ENCODE results near the gene DIS3L2. TPM values are rescaled to one million over a fixed set of nuclear protein-coding genes. Genes with fewer than 3 reads are reported as not detected.
"Not testable (repeated sequence)": the region's sequence is repeated elsewhere in the genome, so short reads cannot be mapped to it uniquely, and the experiment has no call there.

DIS3L2 gene
- polyA plus RNA-seq, 2 donors, result 16.6 to 23.3 TPM

DNA sequence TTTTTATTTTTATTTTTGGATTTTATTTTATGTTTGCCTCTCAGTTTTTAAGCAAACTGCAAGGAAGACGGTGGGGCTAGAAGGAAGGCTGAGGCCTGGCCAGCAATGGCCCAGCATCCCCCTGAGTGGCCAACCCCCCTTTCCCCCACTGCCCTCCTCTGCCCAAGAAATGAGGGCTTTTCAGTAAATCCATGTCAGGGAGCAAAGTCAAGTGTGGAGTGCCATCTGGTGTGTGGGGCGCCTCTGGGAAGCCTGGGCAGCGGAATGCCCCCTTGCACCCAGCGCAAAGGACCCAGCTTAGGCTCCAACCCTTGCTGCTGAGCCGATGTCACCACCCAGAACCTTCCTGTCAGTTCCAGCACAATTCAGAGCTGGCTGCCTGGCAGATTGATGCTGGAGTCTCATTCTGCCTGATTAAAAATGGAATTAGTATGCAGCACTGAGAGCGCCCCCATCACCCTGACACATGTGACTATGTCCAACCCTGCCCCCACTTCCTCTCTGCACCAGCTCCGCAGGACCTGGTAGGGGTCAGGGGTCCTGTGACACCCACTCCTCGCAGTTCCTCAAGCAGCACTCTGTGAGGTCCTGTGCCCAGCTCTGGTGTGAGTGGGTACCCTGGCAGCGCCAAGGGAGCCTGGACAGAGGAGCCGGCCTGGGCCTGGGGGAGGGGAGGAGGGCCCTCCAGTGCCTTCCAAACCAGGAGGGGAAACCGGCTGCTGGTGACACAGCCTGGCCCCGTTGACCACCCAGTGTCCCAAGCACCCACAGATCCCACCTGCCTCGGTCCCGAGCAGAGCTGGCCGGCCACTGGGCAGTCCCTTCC lies 407.8 kb downstream of the DIS3L2 start:
- Histone ChIP-seq H3K36me3 (ENCODE audit: control insufficient read depth in 2 of 2, insufficient read depth in 2 of 2, low read length in 1 of 2) (no peaks in the 10 kb centered on the region), H3K4me1 (ENCODE audit: control insufficient read depth in 2 of 2, insufficient read depth in 2 of 2, low read length in 1 of 2) (peaks cover 0 to 2% of the 10 kb centered on the region in 2 donors), H3K4me3 (ENCODE audit: low read depth in 1 of 2, low read length in 2 of 2) (no peak overlapping the region), H3K27me3 (ENCODE audit: control insufficient read depth in 1 of 2, insufficient read depth in 2 of 2, low read length in 2 of 2) (no peaks in the 10 kb centered on the region), H3K9me3 (ENCODE audit: control insufficient read depth in 2 of 2, insufficient read depth in 1 of 2, low read depth in 1 of 2, low read length in 1 of 2) (no peaks in the 10 kb centered on the region), H3K27ac (ENCODE audit: low read depth in 2 of 2, low read length in 1 of 2) (no peak overlapping the region)
- WGBS, 2 donors, result 80 to 81% methylated on average over 13 to 15 of the region's 15 CpGs

DNA sequence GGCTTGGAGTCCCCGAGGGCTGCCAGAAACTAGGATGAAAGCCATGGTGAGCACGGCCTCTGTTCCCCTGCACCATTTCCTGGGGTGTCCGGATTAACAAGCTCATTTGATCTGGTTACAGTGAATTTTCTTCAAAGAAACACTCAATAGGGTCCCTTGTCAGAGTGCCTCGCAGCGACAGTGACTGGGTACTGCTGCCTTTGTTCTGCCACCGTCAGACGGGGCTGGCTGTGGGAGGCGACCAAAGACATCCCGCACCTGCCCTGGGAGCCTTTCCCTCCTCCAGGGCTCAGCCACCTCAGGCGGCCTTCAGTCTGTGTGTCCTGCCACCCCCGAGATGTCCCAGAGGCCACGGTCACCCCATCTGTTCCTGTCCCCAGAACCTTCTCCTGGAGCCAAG lies 408.5 kb downstream of the DIS3L2 start:
- 24 to 31% methylated on average over 6 to 10 of the region's 12 CpGs for WGBS, 2 donors
- H3K9me3 ChIP-seq (ENCODE audit: control insufficient read depth in 2 of 2, insufficient read depth in 1 of 2, low read depth in 1 of 2, low read length in 1 of 2); H3K36me3 ChIP-seq (ENCODE audit: control insufficient read depth in 2 of 2, insufficient read depth in 2 of 2, low read length in 1 of 2); H3K4me1 ChIP-seq (ENCODE audit: control insufficient read depth in 2 of 2, insufficient read depth in 2 of 2, low read length in 1 of 2); H3K27me3 ChIP-seq (ENCODE audit: control insufficient read depth in 1 of 2, insufficient read depth in 2 of 2, low read length in 2 of 2); H3K27ac ChIP-seq (ENCODE audit: low read depth in 2 of 2, low read length in 1 of 2); H3K4me3 ChIP-seq (ENCODE audit: low read depth in 1 of 2, low read length in 2 of 2): not testable (repeated sequence)

DNA sequence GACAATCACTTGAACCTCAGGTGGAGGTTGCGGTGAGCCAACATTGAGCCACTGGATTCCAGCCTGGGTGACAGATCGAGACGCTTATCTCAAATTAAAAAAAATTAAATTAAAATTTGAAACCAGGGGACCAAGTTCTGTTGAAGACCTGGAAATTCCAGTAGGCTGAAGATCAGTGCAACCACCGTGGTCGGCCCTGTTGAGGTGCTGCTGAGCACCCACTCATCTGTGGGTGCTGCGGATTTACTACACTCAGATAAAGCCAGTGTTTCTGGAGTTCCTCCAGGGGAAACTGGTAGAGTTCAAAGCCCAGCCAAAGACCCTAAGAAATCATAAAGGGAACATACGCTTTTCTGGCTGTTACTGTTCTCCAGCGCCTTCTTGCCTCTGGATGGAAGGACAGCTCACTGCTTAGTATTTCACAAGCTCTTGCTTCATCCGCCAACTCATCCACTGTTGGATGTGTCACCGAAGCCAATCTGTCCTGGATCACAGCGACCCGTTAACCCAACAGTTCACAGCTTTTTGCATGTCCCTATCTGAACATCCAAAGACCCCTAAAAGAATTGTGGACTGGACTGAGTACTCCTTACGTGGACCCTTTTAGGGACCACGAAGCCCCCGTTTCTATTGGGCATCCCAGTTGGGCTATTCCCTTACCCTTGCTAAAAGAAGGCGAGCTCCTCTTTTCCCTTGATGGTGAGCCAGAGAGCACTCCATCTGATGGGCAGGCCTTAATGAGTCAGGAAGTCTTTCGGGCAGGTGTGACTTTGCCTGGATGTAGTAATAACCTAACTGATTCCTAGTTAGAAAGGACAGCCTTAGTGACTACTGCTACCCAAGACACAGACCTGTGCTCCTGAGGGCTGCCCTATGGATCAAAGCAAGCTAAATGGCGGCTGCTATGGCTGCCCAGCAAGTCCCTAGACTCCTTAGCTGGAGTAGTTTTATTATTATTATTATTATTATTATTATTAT lies 411.0 kb downstream of the DIS3L2 start:
- no peaks in the 10 kb centered on the region for H3K36me3 ChIP-seq (ENCODE audit: control insufficient read depth in 2 of 2, insufficient read depth in 2 of 2, low read length in 1 of 2)
- no peaks in the 10 kb centered on the region for H3K9me3 ChIP-seq (ENCODE audit: control insufficient read depth in 2 of 2, insufficient read depth in 1 of 2, low read depth in 1 of 2, low read length in 1 of 2)
- no peaks in the 10 kb centered on the region for H3K27me3 ChIP-seq (ENCODE audit: control insufficient read depth in 1 of 2, insufficient read depth in 2 of 2, low read length in 2 of 2)
- 92 to 93% methylated on average over 18 of the region's 18 CpGs for WGBS, 2 donors
- no peak overlapping the region for H3K4me3 ChIP-seq (ENCODE audit: low read depth in 1 of 2, low read length in 2 of 2)
- no peaks in the 10 kb centered on the region for H3K4me1 ChIP-seq (ENCODE audit: control insufficient read depth in 2 of 2, insufficient read depth in 2 of 2, low read length in 1 of 2)
- H3K27ac ChIP-seq (ENCODE audit: low read depth in 2 of 2, low read length in 1 of 2), result no peak overlapping the region

DNA sequence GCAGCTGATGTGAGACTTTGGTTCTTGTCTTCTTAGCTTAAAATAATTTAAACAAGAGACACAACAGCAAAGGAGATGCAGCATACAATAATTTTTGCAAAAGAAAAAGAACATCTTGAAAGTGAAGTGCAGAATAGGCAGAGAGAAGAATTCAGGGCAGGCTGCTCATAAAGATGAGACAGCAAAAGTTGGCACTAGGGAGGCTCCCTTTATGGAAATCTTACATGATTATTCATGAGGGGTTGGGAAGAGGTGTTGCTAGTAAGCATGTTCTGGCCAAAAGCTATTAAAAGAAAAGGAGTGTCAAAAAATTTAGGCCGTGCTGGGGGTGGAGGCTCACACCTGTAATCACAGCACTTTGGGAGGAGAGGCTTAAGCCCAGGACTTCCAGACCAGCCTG lies 412.8 kb downstream of the DIS3L2 start:
- Histone ChIP-seq H3K27ac (ENCODE audit: low read depth in 2 of 2, low read length in 1 of 2) (no peak overlapping the region), H3K4me3 (ENCODE audit: low read depth in 1 of 2, low read length in 2 of 2) (no peak overlapping the region), H3K36me3 (ENCODE audit: control insufficient read depth in 2 of 2, insufficient read depth in 2 of 2, low read length in 1 of 2) (no peaks in the 10 kb centered on the region), H3K9me3 (ENCODE audit: control insufficient read depth in 2 of 2, insufficient read depth in 1 of 2, low read depth in 1 of 2, low read length in 1 of 2) (no peaks in the 10 kb centered on the region), H3K4me1 (ENCODE audit: control insufficient read depth in 2 of 2, insufficient read depth in 2 of 2, low read length in 1 of 2) (no peaks in the 10 kb centered on the region), H3K27me3 (ENCODE audit: control insufficient read depth in 1 of 2, insufficient read depth in 2 of 2, low read length in 2 of 2) (no peaks in the 10 kb centered on the region)
- 69 to 83% methylated on average over 1 of the region's 1 CpG for WGBS, 2 donors

DNA sequence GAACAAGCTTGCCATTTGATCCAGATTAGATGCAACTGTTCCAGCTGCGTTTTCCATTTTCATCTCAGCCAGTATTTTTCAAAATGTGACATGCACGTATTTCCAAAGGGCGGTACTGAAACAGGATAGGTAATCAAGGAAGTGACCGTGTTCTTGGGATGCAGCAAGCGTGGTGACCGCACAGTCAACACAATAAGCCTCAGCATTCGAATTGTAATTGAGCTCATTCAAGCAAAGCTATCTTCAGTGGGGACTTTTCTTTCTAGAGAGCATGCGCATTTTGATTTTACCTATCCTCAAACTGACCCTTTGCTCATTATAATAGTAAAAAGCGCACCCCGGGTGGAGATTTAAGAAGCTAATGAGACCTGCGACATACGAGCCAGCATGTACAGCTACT lies 413.7 kb downstream of the DIS3L2 start:
- Histone ChIP-seq H3K27me3 (ENCODE audit: control insufficient read depth in 1 of 2, insufficient read depth in 2 of 2, low read length in 2 of 2) (no peaks in the 10 kb centered on the region), H3K4me3 (ENCODE audit: low read depth in 1 of 2, low read length in 2 of 2) (no peak overlapping the region), H3K36me3 (ENCODE audit: control insufficient read depth in 2 of 2, insufficient read depth in 2 of 2, low read length in 1 of 2) (no peaks in the 10 kb centered on the region), H3K27ac (ENCODE audit: low read depth in 2 of 2, low read length in 1 of 2) (no peak overlapping the region), H3K4me1 (ENCODE audit: control insufficient read depth in 2 of 2, insufficient read depth in 2 of 2, low read length in 1 of 2) (no peaks in the 10 kb centered on the region), H3K9me3 (ENCODE audit: control insufficient read depth in 2 of 2, insufficient read depth in 1 of 2, low read depth in 1 of 2, low read length in 1 of 2) (no peaks in the 10 kb centered on the region)
- WGBS, 2 donors, result 72 to 76% methylated on average over 12 of the region's 12 CpGs

DNA sequence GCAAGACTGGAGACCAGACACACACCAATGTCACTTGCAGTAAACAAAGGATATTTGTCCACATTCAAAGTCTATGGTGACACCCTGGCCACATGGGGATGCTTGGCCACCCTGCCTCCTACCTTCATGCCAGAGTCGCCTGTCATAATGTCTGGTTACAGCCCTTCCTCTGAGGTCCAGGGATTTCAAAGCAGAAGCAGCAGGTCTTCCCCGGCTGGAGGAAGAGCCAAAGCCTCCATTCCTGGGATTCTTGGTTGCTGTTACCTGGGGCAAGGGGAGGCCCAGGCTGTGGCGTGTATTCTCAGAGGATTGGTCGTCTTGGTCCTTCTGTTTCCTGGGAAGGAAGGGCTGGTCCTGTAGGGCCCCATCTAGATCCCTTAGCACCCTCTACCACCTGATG lies 414.7 kb downstream of the DIS3L2 start:
- Histone ChIP-seq H3K4me3 (ENCODE audit: low read depth in 1 of 2, low read length in 2 of 2) (no peak overlapping the region), H3K27ac (ENCODE audit: low read depth in 2 of 2, low read length in 1 of 2) (no peak overlapping the region), H3K9me3 (ENCODE audit: control insufficient read depth in 2 of 2, insufficient read depth in 1 of 2, low read depth in 1 of 2, low read length in 1 of 2) (no peaks in the 10 kb centered on the region), H3K27me3 (ENCODE audit: control insufficient read depth in 1 of 2, insufficient read depth in 2 of 2, low read length in 2 of 2) (no peaks in the 10 kb centered on the region), H3K36me3 (ENCODE audit: control insufficient read depth in 2 of 2, insufficient read depth in 2 of 2, low read length in 1 of 2) (no peaks in the 10 kb centered on the region), H3K4me1 (ENCODE audit: control insufficient read depth in 2 of 2, insufficient read depth in 2 of 2, low read length in 1 of 2) (no peaks in the 10 kb centered on the region)
- WGBS, 2 donors, result 81 to 90% methylated on average over 4 of the region's 4 CpGs

DNA sequence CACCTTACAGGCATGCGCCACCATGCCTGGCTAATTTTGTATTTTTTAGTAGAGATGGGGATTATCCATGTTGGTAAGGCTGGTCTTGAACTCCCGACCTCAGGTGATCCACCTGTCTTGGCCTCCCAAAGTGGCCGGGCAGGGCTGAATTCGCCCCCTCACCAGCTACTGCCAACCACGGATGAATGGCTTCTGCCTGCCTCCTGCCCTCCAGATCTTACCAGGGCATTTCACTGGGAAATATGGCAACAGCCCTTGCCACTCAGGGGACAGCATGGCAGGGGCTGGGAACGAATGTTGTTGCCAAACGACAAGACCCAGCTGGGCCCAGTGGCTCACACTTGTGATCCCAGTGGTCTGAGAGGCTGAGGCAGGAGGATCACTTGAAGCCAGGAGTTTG lies 415.2 kb downstream of the DIS3L2 start:
- no peak overlapping the region for H3K4me3 ChIP-seq (ENCODE audit: low read depth in 1 of 2, low read length in 2 of 2)
- no peaks in the 10 kb centered on the region for H3K27me3 ChIP-seq (ENCODE audit: control insufficient read depth in 1 of 2, insufficient read depth in 2 of 2, low read length in 2 of 2)

DNA sequence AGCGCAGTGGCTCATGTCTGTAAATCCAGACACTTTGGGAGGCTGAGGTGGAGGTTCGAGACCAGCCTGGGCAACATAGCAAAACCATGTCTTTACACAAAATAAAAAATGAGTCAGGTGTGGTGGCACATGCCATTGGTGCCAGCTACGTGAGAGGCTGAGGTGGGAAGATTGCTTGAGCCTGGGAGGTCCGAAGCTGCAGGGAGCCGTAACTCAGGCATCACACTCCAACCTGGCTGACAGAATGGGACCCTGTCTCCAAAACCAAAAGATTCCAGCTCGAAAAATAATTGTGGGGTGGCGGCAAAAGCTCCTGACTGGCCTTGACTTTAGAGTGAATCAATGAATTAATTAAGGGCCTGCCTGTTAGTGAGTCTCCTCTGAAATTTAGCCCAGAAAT lies 415.8 kb downstream of the DIS3L2 start:
- Histone ChIP-seq H3K9me3 (ENCODE audit: control insufficient read depth in 2 of 2, insufficient read depth in 1 of 2, low read depth in 1 of 2, low read length in 1 of 2) (no peaks in the 10 kb centered on the region), H3K27me3 (ENCODE audit: control insufficient read depth in 1 of 2, insufficient read depth in 2 of 2, low read length in 2 of 2) (peaks cover 0 to 5% of the 10 kb centered on the region in 2 donors), H3K27ac (ENCODE audit: low read depth in 2 of 2, low read length in 1 of 2) (no peak overlapping the region), H3K4me3 (ENCODE audit: low read depth in 1 of 2, low read length in 2 of 2) (no peak overlapping the region), H3K4me1 (ENCODE audit: control insufficient read depth in 2 of 2, insufficient read depth in 2 of 2, low read length in 1 of 2) (no peaks in the 10 kb centered on the region), H3K36me3 (ENCODE audit: control insufficient read depth in 2 of 2, insufficient read depth in 2 of 2, low read length in 1 of 2) (no peaks in the 10 kb centered on the region)
- 88 to 93% methylated on average over 7 of the region's 7 CpGs for WGBS, 2 donors

More for the DNA sequence above, 415.2 kb downstream of the DIS3L2 start:
- Histone ChIP-seq H3K36me3 (ENCODE audit: control insufficient read depth in 2 of 2, insufficient read depth in 2 of 2, low read length in 1 of 2) (no peaks in the 10 kb centered on the region), H3K9me3 (ENCODE audit: control insufficient read depth in 2 of 2, insufficient read depth in 1 of 2, low read depth in 1 of 2, low read length in 1 of 2) (no peaks in the 10 kb centered on the region), H3K4me1 (ENCODE audit: control insufficient read depth in 2 of 2, insufficient read depth in 2 of 2, low read length in 1 of 2) (no peaks in the 10 kb centered on the region), H3K27ac (ENCODE audit: low read depth in 2 of 2, low read length in 1 of 2) (no peak overlapping the region)
- 87% methylated on average over 7 of the region's 7 CpGs for WGBS, 2 donors

DNA sequence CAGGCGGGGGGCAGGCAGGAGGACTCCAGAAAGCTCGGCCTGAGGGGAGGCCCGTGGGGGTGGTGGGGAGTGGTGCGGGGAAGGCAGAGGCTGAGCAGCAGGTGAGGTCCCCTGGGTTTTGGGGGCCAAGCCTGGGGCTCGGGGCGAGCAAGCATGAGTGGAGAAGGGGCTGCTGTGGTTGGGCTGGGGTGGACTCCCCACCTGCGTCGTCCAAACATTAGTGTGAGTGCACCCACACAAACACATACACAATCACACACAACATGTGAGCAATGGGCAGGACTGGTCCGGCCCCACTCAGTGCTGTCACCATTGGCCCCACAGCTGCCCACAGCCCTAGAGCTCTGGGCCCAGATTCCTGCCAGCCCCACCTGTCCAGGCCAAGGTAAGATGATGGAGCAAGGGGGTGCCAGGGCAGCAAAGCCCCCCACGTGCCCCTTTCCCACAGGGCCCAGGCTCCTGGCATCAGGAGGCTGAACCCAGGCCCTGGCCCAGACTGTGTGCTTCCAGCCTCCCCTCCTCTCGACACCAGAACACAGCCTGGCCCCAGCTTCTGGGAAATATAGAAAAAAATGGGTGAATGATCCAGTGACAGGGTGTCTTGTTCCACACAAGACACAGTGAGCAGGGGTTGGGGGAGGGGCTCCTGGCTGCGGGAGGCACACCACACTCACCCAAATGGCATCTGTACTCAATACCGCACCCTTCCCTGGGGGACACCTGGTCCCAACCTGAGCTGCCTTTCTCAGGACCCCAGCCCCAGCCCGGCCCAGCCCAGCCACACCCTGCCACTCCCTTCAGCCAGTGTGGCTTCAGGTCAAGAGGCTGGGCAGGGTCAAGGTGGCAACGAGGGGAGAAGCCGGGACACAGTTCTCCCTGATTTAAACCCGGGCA lies 416.6 kb downstream of the DIS3L2 start:
- peaks cover 0 to 6% of the 10 kb centered on the region in 2 donors for H3K27me3 ChIP-seq (ENCODE audit: control insufficient read depth in 1 of 2, insufficient read depth in 2 of 2, low read length in 2 of 2)
- no peak overlapping the region for H3K4me3 ChIP-seq (ENCODE audit: low read depth in 1 of 2, low read length in 2 of 2)
- no peaks in the 10 kb centered on the region for H3K36me3 ChIP-seq (ENCODE audit: control insufficient read depth in 2 of 2, insufficient read depth in 2 of 2, low read length in 1 of 2)
- no peak overlapping the region for H3K27ac ChIP-seq (ENCODE audit: low read depth in 2 of 2, low read length in 1 of 2)
- no peaks in the 10 kb centered on the region for H3K9me3 ChIP-seq (ENCODE audit: control insufficient read depth in 2 of 2, insufficient read depth in 1 of 2, low read depth in 1 of 2, low read length in 1 of 2)
- 78 to 83% methylated on average over 17 of the region's 17 CpGs for WGBS, 2 donors
- H3K4me1 ChIP-seq (ENCODE audit: control insufficient read depth in 2 of 2, insufficient read depth in 2 of 2, low read length in 1 of 2), result no peaks in the 10 kb centered on the region

Data from esophagus (tissue), 2 donors.